Activated B cell treated with CpG ODN at 0.5 μM for 24 hours (primary cell): ENCODE results near the gene PROCR. TPM values are rescaled to one million over a fixed set of nuclear protein-coding genes. Genes with fewer than 3 reads are reported as not detected.
A peak's percentile ranks its signal among the peaks of the same experiment; 100 is the strongest.
"Not testable (repeated sequence)": the region's sequence is repeated elsewhere in the genome, so short reads cannot be mapped to it uniquely, and the experiment has no call there.

ENCODE experiments used
- ATAC-seq: fragments of 200-7000 bp; cut with Tn5 transposase; one replicate; pipeline ENCODE4 v1.10.0; 2021; ENCODE audit warnings: low read depth, mild to moderate bottlenecking, moderate library complexity
- CTCF ChIA-PET: fragments of 350-600 bp; sonication (Branson Sonifier 250); formaldehyde crosslinking; loops from one replicate; lab custom pipeline; 2021; ENCODE audit warnings: antibody characterized with exemption; lab: Charles Lee
- POLR2A ChIA-PET: fragments of 350-600 bp; sonication (Branson Sonifier 250); formaldehyde crosslinking; loops from one replicate; lab custom pipeline; 2021; ENCODE audit warnings: antibody characterized with exemption; lab: Charles Lee
- DNase-seq: peaks from one replicate; pipeline ENCODE4 v3.0.0; 2022
- H3K27ac Mint-ChIP-seq: one replicate; pipeline ENCODE4 v1.8.0; 2020; ENCODE audit warnings: mixed read lengths
- H3K27me3 Mint-ChIP-seq: one replicate; pipeline ENCODE4 v1.8.0; 2021; ENCODE audit warnings: mixed read lengths
- H3K36me3 Mint-ChIP-seq: one replicate; pipeline ENCODE4 v1.8.0; 2021; ENCODE audit warnings: low read depth, mixed read lengths
- H3K4me1 Mint-ChIP-seq: one replicate; pipeline ENCODE4 v1.8.0; 2021; ENCODE audit warnings: mixed read lengths
- H3K4me3 Mint-ChIP-seq: one replicate; pipeline ENCODE4 v1.8.0; 2020; ENCODE audit warnings: mild to moderate bottlenecking, mixed read lengths
- H3K9me3 Mint-ChIP-seq: one replicate; pipeline ENCODE4 v1.8.0; 2020; ENCODE audit warnings: mixed read lengths
- CTCF ChIP-seq: fragments of 200-600 bp; IDR thresholded peaks from one replicate; pipeline ENCODE4 v1.8.0; 2022; ENCODE audit warnings: antibody characterized with exemption, mild to moderate bottlenecking
- intact Hi-C: fragments of 100-400 bp; cut with micrococcal nuclease; formaldehyde crosslinking; loops from one replicate; pipeline ENCODE4 v1.15.1; 2024
- total RNA-seq: library from RNA; stranded (reverse); gene quantifications from 2 replicates; pipeline ENCODE4 v1.2.3, GENCODE V29; 2022

Gene PROCR
- total RNA-seq, 1 donor from 2014 or later = 0.40 TPM

- Mint-ChIP-seq H3K9me3 (peaks cover 16% of the 10 kb centered on the region), H3K4me3 (no peak overlapping the region), H3K36me3 (peaks cover 11% of the 10 kb centered on the region), H3K27ac (no peak overlapping the region), H3K4me1 (no peaks in the 10 kb centered on the region), H3K27me3 (no peaks in the 10 kb centered on the region)
- no peak for ATAC-seq
- no peak for DNase-seq
- ChIA-PET POLR2A (no interaction called here), CTCF (no interaction called here)
- intact Hi-C loops = loop anchor here (10.0 kb wide), 1 partner anchor 185 kb away; no protein-coding TSS in a partner anchor
- no peak for TF ChIP-seq CTCF
Measured at GRCh38 chr20:35200267-35200666, 28.4 kb downstream of the PROCR start.

- H3K27ac Mint-ChIP-seq, ATAC-seq, CTCF ChIA-PET, H3K27me3 Mint-ChIP-seq, H3K36me3 Mint-ChIP-seq, H3K4me3 Mint-ChIP-seq, DNase-seq, H3K4me1 Mint-ChIP-seq: not testable (repeated sequence)
- POLR2A ChIA-PET = interaction anchor here (0.7 kb wide), 1 partner anchor 391 kb away, joined by 3 read pairs; no protein-coding TSS in a partner anchor
- peaks cover 14% of the 10 kb centered on the region for H3K9me3 Mint-ChIP-seq
- intact Hi-C loops = loop anchor here (10.0 kb wide), 1 partner anchor 187 kb away; no protein-coding TSS in a partner anchor
Measured at GRCh38 chr20:35201467-35201866, 29.6 kb downstream of the PROCR start.

GRCh38 chr20:35206802-35207201 is 34.9 kb downstream of the PROCR start:
- POLR2A ChIA-PET = no interaction called here

GRCh38 chr20:35207950-35208611 is 36.2 kb downstream of the PROCR start:
- H3K27me3 Mint-ChIP-seq = no peaks in the 10 kb centered on the region
- peak; percentile 85 for ATAC-seq
- H3K27ac Mint-ChIP-seq = no peak overlapping the region
- POLR2A ChIA-PET = no interaction called here
- no peak overlapping the region for H3K4me3 Mint-ChIP-seq
- peaks cover 4% of the 10 kb centered on the region for H3K36me3 Mint-ChIP-seq
- peak; percentile 42 for DNase-seq
- no peaks in the 10 kb centered on the region for H3K4me1 Mint-ChIP-seq
- intact Hi-C loops = loop anchor here (1.0 to 10.0 kb wide), 5 partner anchors 61 to 374 kb away; partner anchors contain the start of gene EDEM2
- no peaks in the 10 kb centered on the region for H3K9me3 Mint-ChIP-seq
- CTCF ChIA-PET = interaction anchor here (0.8 to 1.6 kb wide), 6 partner anchors 62 to 375 kb away, joined by 3 to 8 read pairs (median 4); no protein-coding TSS in a partner anchor
- no peak for TF ChIP-seq CTCF

More at GRCh38 chr20:35206802-35207201, 34.9 kb downstream of the PROCR start:
- CTCF ChIA-PET = interaction anchor here (1.1 to 1.6 kb wide), 2 partner anchors 111 to 112 kb away, joined by 4 to 8 read pairs; no protein-coding TSS in a partner anchor
- H3K36me3 Mint-ChIP-seq = peaks cover 6% of the 10 kb centered on the region
- H3K9me3 Mint-ChIP-seq = no peaks in the 10 kb centered on the region
- no peaks in the 10 kb centered on the region for H3K4me1 Mint-ChIP-seq
- no peak for TF ChIP-seq CTCF
- no peak for ATAC-seq
- H3K27me3 Mint-ChIP-seq = no peaks in the 10 kb centered on the region
- no peak for DNase-seq
- no peak overlapping the region for H3K4me3 Mint-ChIP-seq
- H3K27ac Mint-ChIP-seq = no peak overlapping the region
- intact Hi-C loops = loop anchor here (10.0 kb wide), 1 partner anchor 192 kb away; no protein-coding TSS in a partner anchor

GRCh38 chr20:35215066-35215956 is 43.4 kb downstream of the PROCR start:
- CTCF ChIA-PET = no interaction called here
- H3K36me3 Mint-ChIP-seq = peaks cover 8% of the 10 kb centered on the region
- intact Hi-C loops = no loop called here
- POLR2A ChIA-PET = no interaction called here
- H3K9me3 Mint-ChIP-seq = no peaks in the 10 kb centered on the region
- no peak overlapping the region for H3K4me3 Mint-ChIP-seq
- DNase-seq = no peak
- H3K4me1 Mint-ChIP-seq = no peaks in the 10 kb centered on the region
- no peak for ATAC-seq
- no peaks in the 10 kb centered on the region for H3K27me3 Mint-ChIP-seq
- H3K27ac Mint-ChIP-seq = no peak overlapping the region
- no peak for TF ChIP-seq CTCF
